Liver (tissue), 9 donors: ENCODE results near the gene IQCE. TPM values are rescaled to one million over a fixed set of nuclear protein-coding genes. Genes with fewer than 3 reads are reported as not detected.

ENCODE experiments used
- DNase-seq: peaks from one replicate; pipeline ENCODE4 v3.0.0-alpha.2; 2017; ENCODE audit warnings: low spot score
- H3K27ac ChIP-seq, 2 donors: one replicate each; pipeline ENCODE4 v1.7.0; 2013; ENCODE audit warnings: inconsistent platforms in 2 of 2, low read length in 2 of 2, control low read depth in 1 of 2, low read depth in 1 of 2, mild to moderate bottlenecking in 1 of 2
- H3K27me3 ChIP-seq, 4 donors: one replicate each; pipeline versions ENCODE4 v1.6.1 to v1.7.0; 2013; ENCODE audit warnings: low read length in 3 of 4, inconsistent platforms in 1 of 4, mild to moderate bottlenecking in 1 of 4, moderate library complexity in 1 of 4; ENCODE audit not compliant: control insufficient read depth in 4 of 4, insufficient read depth in 4 of 4
- H3K36me3 ChIP-seq, 4 donors: one replicate each; pipeline versions ENCODE4 v1.6.1 to v1.7.0; 2013; ENCODE audit warnings: low read length in 3 of 4, mild to moderate bottlenecking in 3 of 4, low read depth in 1 of 4, moderate library complexity in 1 of 4; ENCODE audit not compliant: control insufficient read depth in 4 of 4, insufficient read depth in 3 of 4
- H3K4me1 ChIP-seq, 4 donors: one replicate each; pipeline versions ENCODE4 v1.6.1 to v1.7.0; 2013; ENCODE audit warnings: low read length in 3 of 4, mild to moderate bottlenecking in 3 of 4, moderate library complexity in 1 of 4; ENCODE audit not compliant: control insufficient read depth in 4 of 4, insufficient read depth in 4 of 4
- H3K4me3 ChIP-seq, 3 donors: one replicate each; pipeline versions ENCODE4 v1.6.1 to v1.7.0; 2013; ENCODE audit warnings: low read length in 3 of 3, control low read depth in 1 of 3, low read depth in 1 of 3, mild to moderate bottlenecking in 1 of 3
- H3K9ac ChIP-seq, 2 donors: one replicate each; pipeline ENCODE4 v1.7.0; 2013; ENCODE audit warnings: low read length in 2 of 2, mild to moderate bottlenecking in 2 of 2, moderate library complexity in 2 of 2, control low read depth in 1 of 2, low read depth in 1 of 2
- H3K9me3 ChIP-seq, 4 donors: one replicate each; pipeline versions ENCODE4 v1.6.1 to v1.7.0; 2013; ENCODE audit warnings: low read length in 3 of 4; ENCODE audit not compliant: control insufficient read depth in 4 of 4
- EGR1 ChIP-seq, 2 donors: IDR thresholded peaks; 2 replicates each; pipeline ENCODE4 v1.6.1; 2016 to 2018; ENCODE audit warnings: antibody characterized with exemption in 2 of 2, low read depth in 2 of 2
- FOXA1 ChIP-seq: IDR thresholded peaks from 2 replicates; pipeline ENCODE4 v1.6.1; 2016; ENCODE audit warnings: antibody characterized with exemption
- FOXA2 ChIP-seq: IDR thresholded peaks from 2 replicates; pipeline ENCODE4 v1.6.1; 2016; ENCODE audit warnings: antibody characterized with exemption
- GABPA ChIP-seq, 2 donors: IDR thresholded peaks in 1 of 2; conservative IDR thresholded peaks in 1 of 2; 2 replicates each; pipeline ENCODE4 v1.6.1; 2016; ENCODE audit warnings: antibody characterized with exemption in 2 of 2, mild to moderate bottlenecking in 1 of 2, moderate library complexity in 1 of 2
- HNF4A ChIP-seq, 2 donors: conservative IDR thresholded peaks; 2 replicates each; pipeline ENCODE4 v1.6.1; 2016; ENCODE audit warnings: antibody characterized with exemption in 2 of 2, mild to moderate bottlenecking in 2 of 2
- HNF4G ChIP-seq: IDR thresholded peaks from 2 replicates; pipeline ENCODE4 v1.6.1; 2016; ENCODE audit warnings: antibody characterized with exemption
- JUND ChIP-seq, 2 donors: IDR thresholded peaks; 2 replicates each; pipeline ENCODE4 v1.6.1; 2016; ENCODE audit warnings: antibody characterized with exemption in 2 of 2
- NR2F2 ChIP-seq: IDR thresholded peaks from 2 replicates; pipeline ENCODE4 v1.6.1; 2016; ENCODE audit warnings: antibody characterized with exemption
- RAD21 ChIP-seq, 2 donors: IDR thresholded peaks; 2 replicates each; pipeline ENCODE4 v1.6.1; 2016; ENCODE audit warnings: antibody characterized with exemption in 2 of 2, mild to moderate bottlenecking in 2 of 2
- RXRA ChIP-seq, 2 donors: IDR thresholded peaks; 2 replicates each; pipeline ENCODE4 v1.6.1; 2017 to 2018; ENCODE audit warnings: antibody characterized with exemption in 2 of 2, mild to moderate bottlenecking in 1 of 2
- SP1 ChIP-seq: IDR thresholded peaks from 2 replicates; pipeline ENCODE4 v1.6.1; 2018; ENCODE audit warnings: antibody characterized with exemption, mild to moderate bottlenecking
- TAF1 ChIP-seq: conservative IDR thresholded peaks from 2 replicates; pipeline ENCODE4 v1.6.1; 2016; ENCODE audit warnings: antibody characterized with exemption, mild to moderate bottlenecking
- YY1 ChIP-seq: IDR thresholded peaks from 2 replicates; pipeline ENCODE4 v1.6.1; 2016; ENCODE audit warnings: antibody characterized with exemption, mild to moderate bottlenecking
- WGBS: extraction: QIAGEN DNeasy Blood & Tissue Kit; methylation state at CpG from one replicate; pipeline ENCODE4 v1.1.7; 2013; 5-methylcytosine and 5-hydroxymethylcytosine counted together
- polyA plus RNA-seq, 2 donors: library from polyadenylated mRNA; stranded (reverse) in 1 of 2; unstranded in 1 of 2; fragments of 200-250 nt in 1 of 2; fragments of >200 nt in 1 of 2; fragmentation: Nextera tagmentation in 1 of 2; extraction: Ambion mirVana in 1 of 2; gene quantifications; one replicate each; pipeline versions ENCODE4 v1.2.1 to v1.2.3, GENCODE V29; 2013 to 2015
- total RNA-seq, 2 donors: library from RNA; depleted of rRNA; stranded (reverse); fragments of >200 nt; gene quantifications; one replicate each; pipeline ENCODE4 v1.2.3, GENCODE V29; 2014
- TF ChIP-seq, protein P1 (sequence below): IDR thresholded peaks from 2 replicates; pipeline ENCODE4 v1.6.1; 2016; ENCODE audit warnings: antibody characterized with exemption
- TF ChIP-seq, protein P2 (sequence below): fragments of 150-350 bp; IDR thresholded peaks from 2 replicates; pipeline ENCODE4 v1.5.1; 2017; ENCODE audit warnings: improper control_type of control experiment, low read depth, low read length; ENCODE audit not compliant: missing input control
- TF ChIP-seq, protein P3 (sequence below): IDR thresholded peaks from 2 replicates; pipeline ENCODE4 v1.6.1; 2016; ENCODE audit warnings: antibody characterized with exemption
- TF ChIP-seq, protein P4 (sequence below): IDR thresholded peaks from 2 replicates; pipeline ENCODE4 v1.6.1; 2016; ENCODE audit warnings: antibody characterized with exemption
- TF ChIP-seq, protein P5 (sequence below): IDR thresholded peaks from 2 replicates; pipeline ENCODE4 v1.6.1; 2016; ENCODE audit warnings: antibody characterized with exemption, mild to moderate bottlenecking
- donor health status: healthy.
- donor health status: healthy.
- donor health status: healthy.
- donor health status: healthy.
- donor health status: healthy.

Gene IQCE
- total and polyA plus RNA-seq, 4 donors = 2.1 to 5.9 (median 3.6) TPM

DNA sequence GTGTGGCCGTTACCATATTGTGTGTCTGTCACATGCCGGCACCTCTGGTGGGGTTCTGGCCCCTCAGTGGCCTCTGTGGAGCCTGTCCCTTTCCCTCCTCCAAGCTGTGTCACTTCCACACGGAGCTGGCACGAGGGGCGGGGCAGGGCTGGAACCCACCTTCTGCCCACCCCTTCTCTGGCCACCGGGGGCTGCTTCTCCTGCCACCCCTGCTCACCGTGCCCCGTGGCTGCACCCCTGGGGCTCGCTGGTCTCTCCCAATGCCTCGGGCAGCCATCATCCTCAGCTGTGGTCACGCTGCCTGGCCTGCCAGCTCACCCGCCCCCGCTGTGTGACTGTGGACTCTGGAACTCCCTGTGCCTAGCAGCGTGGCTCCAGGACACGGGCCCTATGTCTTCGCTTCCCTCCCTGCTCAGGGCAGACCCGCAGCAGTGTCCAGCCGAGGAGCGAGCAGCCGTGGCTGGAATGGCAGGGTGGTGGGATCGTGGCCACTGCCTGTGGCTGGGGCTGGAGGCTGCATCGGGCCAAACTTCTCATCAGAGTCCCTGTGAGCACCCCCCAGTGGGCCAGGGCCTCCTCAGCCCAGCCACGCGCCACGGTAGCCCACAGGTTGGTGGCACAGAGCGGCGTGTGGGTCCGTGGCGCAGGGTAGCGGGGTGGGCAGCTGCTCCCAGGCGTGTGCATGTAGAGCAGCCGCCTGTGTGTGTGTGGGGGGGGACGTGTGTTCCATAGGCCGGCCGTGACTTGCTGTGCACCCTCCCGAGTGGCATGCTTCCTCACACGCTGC is 81.1 kb downstream of the IQCE start:
- no peaks in the 10 kb centered on the region for H3K9me3 ChIP-seq
- TF ChIP-seq RAD21 (IDR thresholded peaks at IDR 0.05) (no peak), NR2F2 (no peak), YY1 (no peak), FOXA1 (no peak), JUND (IDR thresholded peaks at IDR 0.05) (no peak), TAF1 (no peak)
- TF ChIP-seq, protein P1, sequence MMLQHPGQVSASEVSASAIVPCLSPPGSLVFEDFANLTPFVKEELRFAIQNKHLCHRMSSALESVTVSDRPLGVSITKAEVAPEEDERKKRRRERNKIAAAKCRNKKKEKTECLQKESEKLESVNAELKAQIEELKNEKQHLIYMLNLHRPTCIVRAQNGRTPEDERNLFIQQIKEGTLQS = no peak
- TF ChIP-seq, protein P2, sequence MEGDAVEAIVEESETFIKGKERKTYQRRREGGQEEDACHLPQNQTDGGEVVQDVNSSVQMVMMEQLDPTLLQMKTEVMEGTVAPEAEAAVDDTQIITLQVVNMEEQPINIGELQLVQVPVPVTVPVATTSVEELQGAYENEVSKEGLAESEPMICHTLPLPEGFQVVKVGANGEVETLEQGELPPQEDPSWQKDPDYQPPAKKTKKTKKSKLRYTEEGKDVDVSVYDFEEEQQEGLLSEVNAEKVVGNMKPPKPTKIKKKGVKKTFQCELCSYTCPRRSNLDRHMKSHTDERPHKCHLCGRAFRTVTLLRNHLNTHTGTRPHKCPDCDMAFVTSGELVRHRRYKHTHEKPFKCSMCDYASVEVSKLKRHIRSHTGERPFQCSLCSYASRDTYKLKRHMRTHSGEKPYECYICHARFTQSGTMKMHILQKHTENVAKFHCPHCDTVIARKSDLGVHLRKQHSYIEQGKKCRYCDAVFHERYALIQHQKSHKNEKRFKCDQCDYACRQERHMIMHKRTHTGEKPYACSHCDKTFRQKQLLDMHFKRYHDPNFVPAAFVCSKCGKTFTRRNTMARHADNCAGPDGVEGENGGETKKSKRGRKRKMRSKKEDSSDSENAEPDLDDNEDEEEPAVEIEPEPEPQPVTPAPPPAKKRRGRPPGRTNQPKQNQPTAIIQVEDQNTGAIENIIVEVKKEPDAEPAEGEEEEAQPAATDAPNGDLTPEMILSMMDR = no peak
- 86% methylated on average over 37 of the region's 37 CpGs for WGBS
- H3K36me3 ChIP-seq = no peaks in the 10 kb centered on the region
- DNase-seq = no peak
- no peaks in the 10 kb centered on the region for H3K27me3 ChIP-seq
- H3K27ac ChIP-seq = peak overlapping the region; percentile 90
- H3K9ac ChIP-seq = no peak overlapping the region
- peaks cover 44 to 81% (median 66%) of the 10 kb centered on the region in 4 donors for H3K4me1 ChIP-seq
- no peak overlapping the region for H3K4me3 ChIP-seq

DNA sequence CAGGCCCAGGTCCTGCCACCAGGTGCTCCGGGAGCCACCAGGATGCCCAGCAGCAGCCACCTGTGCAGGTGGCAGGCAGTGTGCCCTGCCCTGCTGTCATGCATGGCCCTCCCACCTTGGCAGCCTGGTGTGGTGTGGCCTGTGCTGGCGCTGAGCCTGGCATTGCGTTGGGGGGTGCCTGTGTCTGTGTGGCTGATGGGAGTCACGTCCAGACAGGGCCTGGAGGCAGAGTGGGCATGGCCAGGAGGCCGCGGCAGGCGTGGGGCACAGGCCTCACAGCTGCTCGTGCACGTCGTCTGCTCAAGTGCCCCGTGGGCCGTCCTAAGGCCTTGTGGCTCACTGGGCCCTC is 81.7 kb downstream of the IQCE start:
- H3K27me3 ChIP-seq = no peaks in the 10 kb centered on the region
- H3K36me3 ChIP-seq = no peaks in the 10 kb centered on the region
- no peak for DNase-seq
- TF ChIP-seq FOXA2 = no peak
- TF ChIP-seq, protein P1 = no peak
- TF ChIP-seq RAD21 (IDR thresholded peaks at IDR 0.05) = no peak
- TF ChIP-seq FOXA1 = no peak
- no peak for TF ChIP-seq GABPA (IDR thresholded peaks at IDR 0.05 in 1 of 2, conservative IDR thresholded peaks at IDR 0.05 in 1 of 2)
- TF ChIP-seq YY1 = no peak
- TF ChIP-seq, protein P3, sequence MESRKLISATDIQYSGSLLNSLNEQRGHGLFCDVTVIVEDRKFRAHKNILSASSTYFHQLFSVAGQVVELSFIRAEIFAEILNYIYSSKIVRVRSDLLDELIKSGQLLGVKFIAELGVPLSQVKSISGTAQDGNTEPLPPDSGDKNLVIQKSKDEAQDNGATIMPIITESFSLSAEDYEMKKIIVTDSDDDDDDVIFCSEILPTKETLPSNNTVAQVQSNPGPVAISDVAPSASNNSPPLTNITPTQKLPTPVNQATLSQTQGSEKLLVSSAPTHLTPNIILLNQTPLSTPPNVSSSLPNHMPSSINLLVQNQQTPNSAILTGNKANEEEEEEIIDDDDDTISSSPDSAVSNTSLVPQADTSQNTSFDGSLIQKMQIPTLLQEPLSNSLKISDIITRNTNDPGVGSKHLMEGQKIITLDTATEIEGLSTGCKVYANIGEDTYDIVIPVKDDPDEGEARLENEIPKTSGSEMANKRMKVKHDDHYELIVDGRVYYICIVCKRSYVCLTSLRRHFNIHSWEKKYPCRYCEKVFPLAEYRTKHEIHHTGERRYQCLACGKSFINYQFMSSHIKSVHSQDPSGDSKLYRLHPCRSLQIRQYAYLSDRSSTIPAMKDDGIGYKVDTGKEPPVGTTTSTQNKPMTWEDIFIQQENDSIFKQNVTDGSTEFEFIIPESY = no peak
- no peak for TF ChIP-seq HNF4A (conservative IDR thresholded peaks at IDR 0.05)
- TF ChIP-seq, protein P4, sequence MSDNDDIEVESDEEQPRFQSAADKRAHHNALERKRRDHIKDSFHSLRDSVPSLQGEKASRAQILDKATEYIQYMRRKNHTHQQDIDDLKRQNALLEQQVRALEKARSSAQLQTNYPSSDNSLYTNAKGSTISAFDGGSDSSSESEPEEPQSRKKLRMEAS = no peak
- TF ChIP-seq RXRA (IDR thresholded peaks at IDR 0.05) = no peak
- no peak for TF ChIP-seq SP1
- TF ChIP-seq, protein P5, sequence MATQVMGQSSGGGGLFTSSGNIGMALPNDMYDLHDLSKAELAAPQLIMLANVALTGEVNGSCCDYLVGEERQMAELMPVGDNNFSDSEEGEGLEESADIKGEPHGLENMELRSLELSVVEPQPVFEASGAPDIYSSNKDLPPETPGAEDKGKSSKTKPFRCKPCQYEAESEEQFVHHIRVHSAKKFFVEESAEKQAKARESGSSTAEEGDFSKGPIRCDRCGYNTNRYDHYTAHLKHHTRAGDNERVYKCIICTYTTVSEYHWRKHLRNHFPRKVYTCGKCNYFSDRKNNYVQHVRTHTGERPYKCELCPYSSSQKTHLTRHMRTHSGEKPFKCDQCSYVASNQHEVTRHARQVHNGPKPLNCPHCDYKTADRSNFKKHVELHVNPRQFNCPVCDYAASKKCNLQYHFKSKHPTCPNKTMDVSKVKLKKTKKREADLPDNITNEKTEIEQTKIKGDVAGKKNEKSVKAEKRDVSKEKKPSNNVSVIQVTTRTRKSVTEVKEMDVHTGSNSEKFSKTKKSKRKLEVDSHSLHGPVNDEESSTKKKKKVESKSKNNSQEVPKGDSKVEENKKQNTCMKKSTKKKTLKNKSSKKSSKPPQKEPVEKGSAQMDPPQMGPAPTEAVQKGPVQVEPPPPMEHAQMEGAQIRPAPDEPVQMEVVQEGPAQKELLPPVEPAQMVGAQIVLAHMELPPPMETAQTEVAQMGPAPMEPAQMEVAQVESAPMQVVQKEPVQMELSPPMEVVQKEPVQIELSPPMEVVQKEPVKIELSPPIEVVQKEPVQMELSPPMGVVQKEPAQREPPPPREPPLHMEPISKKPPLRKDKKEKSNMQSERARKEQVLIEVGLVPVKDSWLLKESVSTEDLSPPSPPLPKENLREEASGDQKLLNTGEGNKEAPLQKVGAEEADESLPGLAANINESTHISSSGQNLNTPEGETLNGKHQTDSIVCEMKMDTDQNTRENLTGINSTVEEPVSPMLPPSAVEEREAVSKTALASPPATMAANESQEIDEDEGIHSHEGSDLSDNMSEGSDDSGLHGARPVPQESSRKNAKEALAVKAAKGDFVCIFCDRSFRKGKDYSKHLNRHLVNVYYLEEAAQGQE = no peak
- no peak for TF ChIP-seq TAF1
- no peak for TF ChIP-seq HNF4G
- TF ChIP-seq, protein P2 = no peak
- TF ChIP-seq EGR1 (IDR thresholded peaks at IDR 0.05; ENCODE audit: low read depth in 2 of 2) = no peak
- no peak for TF ChIP-seq NR2F2
- TF ChIP-seq JUND (IDR thresholded peaks at IDR 0.05) = no peak
- H3K27ac ChIP-seq = peak overlapping the region; percentile 90 to 95
- H3K9ac ChIP-seq = no peak overlapping the region
- 66% methylated on average over 12 of the region's 12 CpGs for WGBS
- peaks cover 43 to 76% (median 62%) of the 10 kb centered on the region in 4 donors for H3K4me1 ChIP-seq
- no peaks in the 10 kb centered on the region for H3K9me3 ChIP-seq
- H3K4me3 ChIP-seq = no peak overlapping the region
